Measurements from ENCODE around the gene MAB21L4.

Gene MAB21L4

GRCh38 chr2:240840435-240841060 lies 55.4 kb downstream of the MAB21L4 start:
- no peak for ATAC-seq (replicated peaks; ENCODE audit: extremely low read depth, poor library complexity, severe bottlenecking)
- Mint-ChIP-seq H3K27ac (ENCODE audit: low read depth) (no peak overlapping the region), H3K4me1 (no peaks in the 10 kb centered on the region), H3K36me3 (ENCODE audit: insufficient read depth) (no peaks in the 10 kb centered on the region), H3K9me3 (no peaks in the 10 kb centered on the region), H3K4me3 (no peak overlapping the region), H3K27me3 (peaks cover 26% of the 10 kb centered on the region)
- no peak for DNase-seq (ENCODE audit: low spot score in 2 of 2)

GRCh38 chr2:240839152-240840143 lies 56.5 kb downstream of the MAB21L4 start:
- Mint-ChIP-seq H3K27ac (ENCODE audit: low read depth) (no peak overlapping the region), H3K4me3 (no peak overlapping the region), H3K4me1 (no peaks in the 10 kb centered on the region), H3K9me3 (no peaks in the 10 kb centered on the region), H3K27me3 (peaks cover 26% of the 10 kb centered on the region), H3K36me3 (ENCODE audit: insufficient read depth) (peaks cover 3% of the 10 kb centered on the region)
- ATAC-seq (replicated peaks; ENCODE audit: extremely low read depth, poor library complexity, severe bottlenecking) (no peak), DNase-seq (ENCODE audit: low spot score in 2 of 2) (no peak)

- peaks cover 25% of the 10 kb centered on the region for H3K27me3 Mint-ChIP-seq
These were observed 58.3 kb downstream of the MAB21L4 start for GRCh38 chr2:240837621-240838020.

GRCh38 chr2:240836781-240837467 lies 59.0 kb downstream of the MAB21L4 start:
- Mint-ChIP-seq H3K9me3 (no peaks in the 10 kb centered on the region), H3K36me3 (ENCODE audit: insufficient read depth) (peaks cover 5% of the 10 kb centered on the region), H3K27ac (ENCODE audit: low read depth) (no peak overlapping the region), H3K27me3 (peaks cover 18% of the 10 kb centered on the region), H3K4me3 (no peak overlapping the region), H3K4me1 (no peaks in the 10 kb centered on the region)
- no peak for DNase-seq (ENCODE audit: low spot score in 2 of 2)
- ATAC-seq (replicated peaks; ENCODE audit: extremely low read depth, poor library complexity, severe bottlenecking) = no peak

More at GRCh38 chr2:240837621-240838020, 58.3 kb downstream of the MAB21L4 start:
- ATAC-seq (replicated peaks; ENCODE audit: extremely low read depth, poor library complexity, severe bottlenecking) (no peak), DNase-seq (ENCODE audit: low spot score in 2 of 2) (no peak)
- Mint-ChIP-seq H3K4me3 (no peak overlapping the region), H3K36me3 (ENCODE audit: insufficient read depth) (peaks cover 3% of the 10 kb centered on the region), H3K9me3 (no peaks in the 10 kb centered on the region), H3K4me1 (no peaks in the 10 kb centered on the region), H3K27ac (ENCODE audit: low read depth) (no peak overlapping the region)

Data from central memory CD8-positive, alpha-beta T cell (primary cell).